Osteocyte (in vitro differentiated cells): Measurements from ENCODE around the gene KLLN. TPM values are rescaled to one million over a fixed set of nuclear protein-coding genes. Genes with fewer than 3 reads are reported as not detected.
A peak's percentile ranks its signal among the peaks of the same experiment; 100 is the strongest.
"Not testable (repeated sequence)": the region's sequence is repeated elsewhere in the genome, so short reads cannot be mapped to it uniquely, and the experiment has no call there.

Source experiments
- DNase-seq: peaks from one replicate; pipeline ENCODE4 v3.0.0; 2021; ENCODE audit warnings: mixed read lengths; ENCODE audit not compliant: unreplicated experiment; ENCODE audit errors: extremely low spot score
- H3K27ac Mint-ChIP-seq: one replicate; pipeline ENCODE4 v1.8.0; 2021; ENCODE audit warnings: mild to moderate bottlenecking, mixed read lengths; ENCODE audit not compliant: unreplicated experiment
- H3K27me3 Mint-ChIP-seq: one replicate; pipeline ENCODE4 v1.8.0; 2021; ENCODE audit warnings: mixed read lengths; ENCODE audit not compliant: unreplicated experiment
- H3K36me3 Mint-ChIP-seq: one replicate; pipeline ENCODE4 v1.8.0; 2021; ENCODE audit warnings: mixed read lengths; ENCODE audit not compliant: unreplicated experiment
- H3K4me1 Mint-ChIP-seq: one replicate; pipeline ENCODE4 v1.8.0; 2021; ENCODE audit warnings: mixed read lengths; ENCODE audit not compliant: unreplicated experiment
- H3K4me3 Mint-ChIP-seq: one replicate; pipeline ENCODE4 v1.8.0; 2021; ENCODE audit warnings: mild to moderate bottlenecking, moderate library complexity, mixed read lengths; ENCODE audit not compliant: unreplicated experiment
- H3K9me3 Mint-ChIP-seq: one replicate; pipeline ENCODE4 v1.8.0; 2021; ENCODE audit warnings: mixed read lengths; ENCODE audit not compliant: unreplicated experiment
- total RNA-seq: library from RNA; stranded (reverse); gene quantifications from 2 replicates; pipeline ENCODE4 v1.2.1, GENCODE V29; 2021
- TF ChIP-seq, protein P1 (sequence below): fragments of 200-600 bp; sonication (generic); IDR thresholded peaks from 2 replicates; pipeline ENCODE4 v1.5.0; 2021; ENCODE audit warnings: antibody characterized with exemption, mild to moderate bottlenecking, moderate library complexity

KLLN gene
- total RNA-seq, 1 donor from 2014 or later, result 0.46 TPM

DNA sequence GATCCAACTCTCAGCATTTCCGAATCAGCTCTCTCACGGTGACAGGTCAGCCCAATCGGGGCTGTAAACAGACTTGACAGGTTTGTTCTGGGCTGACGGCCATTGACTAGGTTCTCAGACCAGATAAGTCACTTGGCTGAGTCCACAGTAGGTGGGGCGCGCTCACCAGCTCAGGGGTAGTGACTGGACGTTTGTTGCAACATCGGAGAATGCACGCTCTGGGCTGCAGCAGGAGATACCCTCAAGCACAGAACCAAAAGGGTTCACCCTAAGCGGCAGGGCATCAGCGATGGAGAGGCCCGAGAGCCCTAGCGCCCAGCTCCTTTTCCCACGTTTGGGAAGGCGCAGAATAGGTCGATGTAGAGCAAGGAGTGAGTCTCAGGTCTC, 1.8 kb downstream of the KLLN start:
- Mint-ChIP-seq H3K4me3 (peak overlapping the region; percentile 95), H3K27me3 (no peaks in the 10 kb centered on the region), H3K36me3 (no peaks in the 10 kb centered on the region), H3K9me3 (no peaks in the 10 kb centered on the region), H3K27ac (peak overlapping the region; percentile 89), H3K4me1 (peaks cover 7% of the 10 kb centered on the region)
- TF ChIP-seq, protein P1, sequence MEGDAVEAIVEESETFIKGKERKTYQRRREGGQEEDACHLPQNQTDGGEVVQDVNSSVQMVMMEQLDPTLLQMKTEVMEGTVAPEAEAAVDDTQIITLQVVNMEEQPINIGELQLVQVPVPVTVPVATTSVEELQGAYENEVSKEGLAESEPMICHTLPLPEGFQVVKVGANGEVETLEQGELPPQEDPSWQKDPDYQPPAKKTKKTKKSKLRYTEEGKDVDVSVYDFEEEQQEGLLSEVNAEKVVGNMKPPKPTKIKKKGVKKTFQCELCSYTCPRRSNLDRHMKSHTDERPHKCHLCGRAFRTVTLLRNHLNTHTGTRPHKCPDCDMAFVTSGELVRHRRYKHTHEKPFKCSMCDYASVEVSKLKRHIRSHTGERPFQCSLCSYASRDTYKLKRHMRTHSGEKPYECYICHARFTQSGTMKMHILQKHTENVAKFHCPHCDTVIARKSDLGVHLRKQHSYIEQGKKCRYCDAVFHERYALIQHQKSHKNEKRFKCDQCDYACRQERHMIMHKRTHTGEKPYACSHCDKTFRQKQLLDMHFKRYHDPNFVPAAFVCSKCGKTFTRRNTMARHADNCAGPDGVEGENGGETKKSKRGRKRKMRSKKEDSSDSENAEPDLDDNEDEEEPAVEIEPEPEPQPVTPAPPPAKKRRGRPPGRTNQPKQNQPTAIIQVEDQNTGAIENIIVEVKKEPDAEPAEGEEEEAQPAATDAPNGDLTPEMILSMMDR, result no peak
- no peak for DNase-seq

DNA sequence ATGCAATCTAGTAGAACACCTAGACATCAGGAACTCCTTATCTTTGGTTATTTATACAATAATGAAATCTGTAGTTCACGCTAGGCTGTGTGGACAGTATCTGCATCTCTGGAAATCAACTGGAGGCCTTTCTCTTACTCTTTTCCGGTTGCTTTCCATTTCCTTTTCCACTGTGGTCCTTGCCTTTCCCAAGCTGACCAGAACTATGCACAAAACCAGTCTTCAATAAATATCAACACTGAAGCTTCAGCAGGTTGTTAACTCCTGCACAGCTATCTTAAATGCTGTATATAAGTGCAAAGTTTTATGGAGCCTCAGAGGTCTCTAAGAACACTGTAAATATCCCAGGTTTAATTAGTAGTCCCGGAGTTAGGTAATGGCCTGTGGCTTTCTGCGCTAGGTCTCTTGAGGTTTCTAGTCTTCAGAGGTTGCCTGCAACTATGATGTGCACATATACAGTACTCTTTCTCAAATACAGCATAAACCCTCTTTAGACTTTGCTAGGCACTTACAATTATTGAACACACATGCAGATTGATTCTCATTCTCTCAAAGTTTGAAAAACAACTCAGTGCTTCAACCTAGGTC, 2.4 kb downstream of the KLLN start:
- Mint-ChIP-seq H3K36me3 (no peaks in the 10 kb centered on the region), H3K4me3 (peak overlapping the region; percentile 95), H3K27me3 (no peaks in the 10 kb centered on the region), H3K9me3 (no peaks in the 10 kb centered on the region), H3K27ac (peak overlapping the region; percentile 4), H3K4me1 (peaks cover 7% of the 10 kb centered on the region)
- TF ChIP-seq, protein P1, result no peak
- DNase-seq, result no peak

DNA sequence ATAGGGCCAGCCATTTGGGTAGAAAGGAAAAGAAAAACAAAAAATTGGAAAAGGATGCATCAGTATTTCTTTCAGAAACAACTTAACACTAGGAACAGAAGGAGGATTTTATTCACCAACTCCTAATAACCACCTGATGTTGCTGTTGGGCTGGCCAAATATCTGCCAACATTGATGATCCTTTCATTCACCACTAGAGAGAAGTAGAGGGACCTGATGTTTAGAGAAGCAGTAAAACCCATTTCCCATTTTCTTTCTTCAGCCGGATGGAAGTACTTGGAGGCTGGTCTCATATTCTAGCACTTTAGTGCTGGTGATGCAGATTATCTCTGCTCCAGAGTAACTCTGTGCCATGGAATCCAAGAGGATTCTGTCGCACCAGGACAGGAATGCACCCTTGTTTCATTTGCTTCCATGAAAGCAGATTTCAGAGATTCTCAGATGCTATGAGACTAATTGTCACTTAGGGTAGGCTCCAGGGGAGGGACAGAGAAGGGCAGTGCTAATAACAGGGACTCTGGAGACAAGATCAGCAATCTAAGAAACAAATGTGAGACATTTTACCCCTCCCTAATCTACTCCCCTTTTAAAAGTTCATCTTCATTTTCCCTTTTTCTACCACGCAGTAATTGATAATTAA, 3.1 kb downstream of the KLLN start:
- no peaks in the 10 kb centered on the region for H3K27me3 Mint-ChIP-seq
- no peak for DNase-seq
- peaks cover 7% of the 10 kb centered on the region for H3K4me1 Mint-ChIP-seq
- H3K4me3 Mint-ChIP-seq, result peak overlapping the region; percentile 30
- H3K27ac Mint-ChIP-seq, result peak overlapping the region; percentile 23
- TF ChIP-seq, protein P1, result peak; percentile 80
- no peaks in the 10 kb centered on the region for H3K36me3 Mint-ChIP-seq
- H3K9me3 Mint-ChIP-seq, result peaks cover 3% of the 10 kb centered on the region

DNA sequence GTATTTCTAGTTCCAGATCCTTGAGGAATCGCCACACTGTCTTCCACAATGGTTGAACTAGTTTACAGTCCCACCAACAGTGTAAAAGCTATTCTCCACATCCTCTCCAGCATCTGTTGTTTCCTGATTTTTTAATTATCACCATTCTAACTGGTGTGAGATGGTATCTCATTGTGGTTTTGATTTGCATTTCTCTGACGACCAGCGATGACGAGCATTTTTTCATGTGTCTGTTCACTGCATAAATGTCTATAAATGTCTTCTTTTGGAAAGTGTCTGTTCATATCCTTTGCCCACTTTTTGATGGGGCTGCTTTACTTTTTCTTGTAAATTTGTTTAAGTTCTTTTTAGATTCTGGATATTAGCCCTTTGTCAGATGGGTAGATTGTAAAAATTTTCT, 7.7 kb downstream of the KLLN start:
- not testable (repeated sequence) for H3K4me1 Mint-ChIP-seq, H3K36me3 Mint-ChIP-seq, H3K27me3 Mint-ChIP-seq, H3K4me3 Mint-ChIP-seq, DNase-seq, H3K27ac Mint-ChIP-seq, H3K9me3 Mint-ChIP-seq

DNA sequence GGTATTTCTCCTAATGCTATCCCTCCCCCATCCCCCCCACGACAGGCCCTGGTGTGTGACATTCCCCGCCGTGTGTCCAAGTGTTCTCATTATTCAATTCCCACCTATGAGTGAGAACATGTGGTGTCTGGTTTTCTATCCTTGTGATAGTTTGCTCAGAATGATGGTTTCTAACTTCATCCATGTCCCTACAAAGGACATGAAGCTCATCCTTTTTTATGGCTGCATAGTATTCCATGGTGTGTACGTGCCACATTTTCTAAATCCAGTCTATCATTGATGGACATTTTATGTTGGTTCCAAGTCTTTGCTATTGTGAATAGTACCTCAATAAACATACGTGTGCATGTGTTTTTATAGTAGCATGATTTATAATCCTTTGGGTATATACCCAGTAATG, 8.1 kb downstream of the KLLN start:
- not testable (repeated sequence) for H3K4me3 Mint-ChIP-seq, H3K36me3 Mint-ChIP-seq, H3K4me1 Mint-ChIP-seq, DNase-seq, H3K27me3 Mint-ChIP-seq, H3K9me3 Mint-ChIP-seq, H3K27ac Mint-ChIP-seq

DNA sequence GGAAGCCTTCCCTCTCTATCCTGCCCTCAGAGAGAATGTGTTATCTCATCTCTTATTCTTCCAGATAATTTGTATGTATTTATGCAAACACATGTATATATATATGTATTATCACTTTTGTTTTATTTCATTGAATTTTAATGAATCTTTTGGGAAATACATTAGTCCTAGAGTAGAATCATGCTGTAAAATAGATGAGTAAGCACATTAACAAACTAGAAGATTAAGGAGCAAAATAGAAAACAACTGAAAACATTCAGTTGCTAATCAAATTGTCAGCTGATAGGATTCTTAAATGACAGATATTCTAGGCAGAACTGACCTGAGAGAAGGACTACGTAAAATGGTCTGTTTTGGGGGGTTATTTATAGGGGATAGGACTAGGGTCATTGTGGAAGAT, 11.2 kb downstream of the KLLN start:
- DNase-seq, result no peak
- Mint-ChIP-seq H3K27me3 (no peaks in the 10 kb centered on the region), H3K4me1 (no peaks in the 10 kb centered on the region), H3K9me3 (peaks cover 3% of the 10 kb centered on the region), H3K4me3 (no peak overlapping the region), H3K27ac (no peak overlapping the region), H3K36me3 (no peaks in the 10 kb centered on the region)
- TF ChIP-seq, protein P1, result no peak
